Endodermal cell (in vitro differentiated cells): ENCODE data around the gene BMP8A. TPM values are rescaled to one million over a fixed set of nuclear protein-coding genes. Genes with fewer than 3 reads are reported as not detected.
"Not testable (repeated sequence)": the region's sequence is repeated elsewhere in the genome, so short reads cannot be mapped to it uniquely, and the experiment has no call there.

Experiments
- DNase-seq: peaks from one replicate; pipeline ENCODE4 v3.0.0-alpha.2; 2017
- H3K27ac ChIP-seq: 2 replicates; pipeline ENCODE4 v1.5.1; 2013; ENCODE audit warnings: mild to moderate bottlenecking, low read depth, low read length, moderate library complexity
- H3K27me3 ChIP-seq: 2 replicates; pipeline ENCODE4 v1.6.1; 2013; ENCODE audit warnings: mild to moderate bottlenecking, low read length, moderate library complexity; ENCODE audit not compliant: insufficient read depth, control insufficient read depth, poor library complexity, severe bottlenecking
- H3K36me3 ChIP-seq: 2 replicates; pipeline ENCODE4 v1.7.0; 2013; ENCODE audit warnings: mild to moderate bottlenecking, low read length, moderate library complexity; ENCODE audit not compliant: control insufficient read depth, insufficient read depth
- H3K4me1 ChIP-seq: one replicate; pipeline ENCODE4 v1.7.0; 2013; ENCODE audit warnings: low read length; ENCODE audit not compliant: control insufficient read depth, insufficient read depth
- H3K4me3 ChIP-seq: 2 replicates; pipeline ENCODE4 v1.5.1; 2013; ENCODE audit warnings: mild to moderate bottlenecking, low read length, moderate library complexity
- H3K9ac ChIP-seq: 2 replicates; pipeline ENCODE4 v1.6.1; 2013; ENCODE audit warnings: mild to moderate bottlenecking, low read length, moderate library complexity; ENCODE audit not compliant: poor library complexity, severe bottlenecking; ENCODE audit errors: extremely low read depth
- H3K9me3 ChIP-seq: 2 replicates; pipeline ENCODE4 v1.6.1; 2013; ENCODE audit warnings: mild to moderate bottlenecking, low read length, moderate library complexity; ENCODE audit not compliant: control insufficient read depth
- H3K27ac Mint-ChIP-seq: 2 replicates; pipeline ENCODE4 v1.8.0; 2020; ENCODE audit warnings: mixed read lengths
- H3K27me3 Mint-ChIP-seq: 2 replicates; pipeline ENCODE4 v1.8.0; 2021; ENCODE audit warnings: mild to moderate bottlenecking, mixed read lengths; ENCODE audit not compliant: insufficient read depth
- H3K36me3 Mint-ChIP-seq: 2 replicates; pipeline ENCODE4 v1.8.0; 2020; ENCODE audit warnings: low read depth, mixed read lengths
- H3K4me1 Mint-ChIP-seq: 2 replicates; pipeline ENCODE4 v1.8.0; 2020; ENCODE audit warnings: mixed read lengths
- H3K4me3 Mint-ChIP-seq: 2 replicates; pipeline ENCODE4 v1.8.0; 2020; ENCODE audit warnings: mild to moderate bottlenecking, moderate library complexity, mixed read lengths
- H3K9me3 Mint-ChIP-seq: 2 replicates; pipeline ENCODE4 v1.8.0; 2020; ENCODE audit warnings: mild to moderate bottlenecking, mixed read lengths
- WGBS, 2 experiments: methylation state at CpG; one replicate each; pipeline versions ENCODE4 v1.1.5 to v1.1.7; 2013; ENCODE audit warnings: missing lambda C conversion rate in 2 of 2, mixed read lengths in 1 of 2; ENCODE audit not compliant: insufficient coverage in 1 of 2, insufficient read length in 1 of 2; 5-methylcytosine and 5-hydroxymethylcytosine counted together
- total RNA-seq, 2 donors: library from RNA; stranded (reverse); fragmentation: NEBNext Ultra II Directional in 1 of 2; extraction: Animal tissue kit (Norgen Biotek cat#: 25700) in 1 of 2; gene quantifications; 2 replicates in 1 of 2; 3 replicates in 1 of 2; pipeline ENCODE4 v1.2.1, GENCODE V29; 2021

The BMP8A gene
- total RNA-seq, 2 donors from 2014 or later, result 0.66 to 0.75 TPM

DNA sequence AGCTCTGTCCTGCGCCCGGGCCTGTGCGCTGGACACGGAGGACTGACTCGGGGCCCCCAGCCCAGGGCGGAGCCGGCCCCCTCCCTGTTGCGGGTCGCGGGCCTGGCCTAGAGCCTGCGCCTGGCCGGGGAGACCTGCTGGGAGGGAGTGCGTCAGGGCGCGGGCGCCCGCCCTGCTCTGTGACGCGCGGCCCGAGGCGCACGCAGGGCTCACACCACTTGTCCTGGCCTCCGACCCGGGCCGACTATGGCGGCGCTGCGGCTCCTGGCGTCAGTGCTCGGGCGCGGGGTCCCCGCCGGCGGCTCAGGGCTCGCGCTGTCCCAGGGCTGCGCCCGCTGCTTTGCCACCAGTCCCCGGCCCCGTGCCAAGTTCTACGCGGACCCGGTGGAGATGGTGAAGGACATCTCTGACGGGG lies 23.3 kb downstream of the BMP8A start:
- not testable (repeated sequence) for H3K36me3 Mint-ChIP-seq

GRCh38 chr1:39515131-39516086 lies 24.0 kb downstream of the BMP8A start:
- Mint-ChIP-seq H3K27me3 (peaks cover 10% of the 10 kb centered on the region), H3K4me3 (peak overlapping the region; percentile 47)
- H3K4me1 Mint-ChIP-seq, H3K36me3 ChIP-seq, H3K27me3 ChIP-seq, H3K27ac Mint-ChIP-seq, DNase-seq, H3K9me3 ChIP-seq, H3K36me3 Mint-ChIP-seq, H3K9ac ChIP-seq, H3K27ac ChIP-seq, H3K4me3 ChIP-seq, H3K9me3 Mint-ChIP-seq, H3K4me1 ChIP-seq: not testable (repeated sequence)
- WGBS, 2 experiments, result 67 to 72% methylated on average over 6 to 15 of the region's 78 CpGs

More for the DNA sequence above, 23.3 kb downstream of the BMP8A start:
- not testable (repeated sequence) for H3K4me3 ChIP-seq, H3K36me3 ChIP-seq, H3K4me1 Mint-ChIP-seq, H3K27me3 ChIP-seq, H3K4me3 Mint-ChIP-seq, H3K27ac Mint-ChIP-seq, H3K4me1 ChIP-seq, H3K9me3 Mint-ChIP-seq, H3K9me3 ChIP-seq, H3K9ac ChIP-seq, H3K27ac ChIP-seq
- peak; percentile 69 for DNase-seq
- H3K27me3 Mint-ChIP-seq, result peaks cover 10% of the 10 kb centered on the region
- 11% methylated on average over 34 of the region's 46 CpGs; no CpG with 5 or more reads in 1 of the 2 experiments for WGBS, 2 experiments

DNA sequence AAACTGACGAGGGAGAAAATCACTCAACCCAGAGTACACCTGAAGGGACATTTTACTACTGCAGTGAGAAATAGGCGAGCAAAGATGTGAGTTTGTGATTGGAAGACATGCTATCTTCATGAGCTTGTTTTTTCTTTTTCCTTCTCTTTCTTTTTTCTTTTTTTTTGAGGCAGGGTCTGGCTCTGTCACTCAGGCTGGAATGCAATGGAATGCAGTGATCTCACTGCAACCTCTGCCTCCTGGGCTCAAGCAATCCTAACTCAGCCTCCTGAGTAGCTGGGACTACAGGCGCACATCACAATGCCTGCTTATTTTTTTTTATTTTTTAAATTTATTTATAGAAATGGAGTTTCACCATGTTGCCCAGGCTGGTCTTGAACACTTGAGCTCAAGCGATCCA lies 25.4 kb downstream of the BMP8A start:
- not testable (repeated sequence) for H3K27ac ChIP-seq, H3K9me3 Mint-ChIP-seq, DNase-seq, H3K9ac ChIP-seq, H3K4me1 Mint-ChIP-seq, H3K27me3 ChIP-seq, H3K27ac Mint-ChIP-seq, H3K4me1 ChIP-seq, H3K9me3 ChIP-seq, H3K36me3 Mint-ChIP-seq, H3K4me3 Mint-ChIP-seq, H3K4me3 ChIP-seq, H3K36me3 ChIP-seq
- WGBS, 2 experiments, result 92% methylated on average over 1 of the region's 4 CpGs; no CpG with 5 or more reads in 1 of the 2 experiments
- H3K27me3 Mint-ChIP-seq, result peaks cover 10% of the 10 kb centered on the region

- not testable (repeated sequence) for H3K27ac Mint-ChIP-seq, H3K36me3 Mint-ChIP-seq, H3K9ac ChIP-seq, H3K9me3 Mint-ChIP-seq, H3K27me3 ChIP-seq, H3K4me1 Mint-ChIP-seq, H3K4me1 ChIP-seq, H3K36me3 ChIP-seq, H3K27ac ChIP-seq, H3K4me3 Mint-ChIP-seq, DNase-seq, H3K9me3 ChIP-seq, H3K4me3 ChIP-seq
- H3K27me3 Mint-ChIP-seq, result peaks cover 10% of the 10 kb centered on the region
- WGBS, 2 experiments, result 96% methylated on average over 4 of the region's 7 CpGs; no CpG with 5 or more reads in 1 of the 2 experiments
Observed at GRCh38 chr1:39517936-39518335, 26.5 kb downstream of the BMP8A start.

DNA sequence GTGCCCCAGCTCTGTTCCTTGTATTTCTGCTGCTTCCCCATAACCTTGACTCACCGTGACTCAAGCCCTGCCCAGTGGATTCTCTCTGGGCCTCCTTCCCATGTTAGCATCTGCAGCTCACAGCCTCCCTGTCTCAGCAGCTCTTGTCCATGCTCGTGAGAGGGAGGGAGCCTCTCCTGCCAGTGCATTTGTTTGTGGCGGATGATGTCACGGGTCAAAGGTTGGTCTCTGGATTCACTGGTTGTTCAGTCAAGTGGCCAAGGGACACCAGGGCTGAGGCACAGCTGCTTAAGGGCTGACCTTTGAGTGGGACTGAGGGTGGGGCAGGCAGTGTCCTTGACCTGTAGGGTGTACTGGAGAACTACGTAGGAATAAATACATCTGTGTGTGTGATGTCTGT lies 27.9 kb downstream of the BMP8A start:
- H3K27ac Mint-ChIP-seq, H3K27me3 Mint-ChIP-seq, H3K36me3 ChIP-seq, DNase-seq, H3K27ac ChIP-seq, H3K9me3 Mint-ChIP-seq, H3K4me1 Mint-ChIP-seq, H3K9me3 ChIP-seq, H3K4me3 ChIP-seq, H3K4me1 ChIP-seq, H3K27me3 ChIP-seq, H3K36me3 Mint-ChIP-seq, H3K9ac ChIP-seq, H3K4me3 Mint-ChIP-seq: not testable (repeated sequence)
- 80% methylated on average over 2 of the region's 5 CpGs; no CpG with 5 or more reads in 1 of the 2 experiments for WGBS, 2 experiments

DNA sequence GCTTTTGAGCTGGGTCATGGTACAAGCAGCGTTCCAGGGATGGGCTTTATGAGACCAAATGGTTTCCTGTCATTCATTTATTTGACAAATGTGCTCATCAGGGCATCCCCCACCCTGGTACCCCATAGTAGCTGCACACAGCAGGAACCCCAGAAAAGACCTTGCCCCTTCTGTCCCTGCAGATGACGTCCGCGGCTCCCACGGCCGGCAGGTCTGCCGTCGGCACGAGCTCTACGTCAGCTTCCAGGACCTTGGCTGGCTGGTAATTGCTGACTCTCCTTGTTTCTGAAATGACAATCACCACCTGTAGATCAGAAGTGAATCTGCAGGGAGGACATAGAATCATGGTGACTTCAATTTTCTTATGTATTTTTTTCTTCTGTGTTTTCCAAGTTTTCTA lies 30.8 kb downstream of the BMP8A start:
- 81% methylated on average over 10 of the region's 10 CpGs; no CpG with 5 or more reads in 1 of the 2 experiments for WGBS, 2 experiments
- not testable (repeated sequence) for H3K9me3 Mint-ChIP-seq, H3K36me3 Mint-ChIP-seq, H3K9ac ChIP-seq, H3K4me3 Mint-ChIP-seq, DNase-seq, H3K4me3 ChIP-seq, H3K27ac ChIP-seq, H3K27ac Mint-ChIP-seq, H3K4me1 ChIP-seq, H3K36me3 ChIP-seq, H3K9me3 ChIP-seq, H3K27me3 ChIP-seq, H3K27me3 Mint-ChIP-seq, H3K4me1 Mint-ChIP-seq
